Jurkat, Clone E6-1 (cell line): ENCODE measurements around the gene PTGER3.
A peak's percentile ranks its signal among the peaks of the same experiment; 100 is the strongest.
"Not testable (repeated sequence)": the region's sequence is repeated elsewhere in the genome, so short reads cannot be mapped to it uniquely, and the experiment has no call there.

Experiments
- DNase-seq: peaks from one replicate; pipeline ENCODE4 v3.0.0-alpha.2; 2011; ENCODE audit warnings: low read depth, low spot score
- H3K4me3 ChIP-seq: 2 replicates; pipeline ENCODE4 v1.5.1; 2011; ENCODE audit warnings: mild to moderate bottlenecking, low read length, control low read depth, moderate library complexity

PTGER3 gene

DNA sequence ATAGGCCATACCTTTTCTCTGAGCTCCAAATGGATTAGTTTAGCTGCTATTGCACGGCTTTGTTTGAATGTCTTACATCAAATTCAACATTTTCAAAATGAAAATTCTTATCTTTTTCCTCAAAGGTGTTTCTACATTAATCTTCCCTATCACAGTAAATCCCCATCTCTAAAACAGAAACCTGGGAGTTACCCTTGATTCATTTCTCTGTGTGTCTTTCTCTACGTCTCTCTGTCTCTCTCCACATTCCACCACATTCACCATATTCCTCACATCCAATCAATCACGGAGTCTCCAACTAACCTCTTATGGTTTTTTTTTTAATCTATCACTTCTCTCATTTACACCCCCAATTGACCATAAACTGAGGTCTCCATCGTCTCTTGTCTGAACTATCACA, 24.1 kb downstream of the PTGER3 start:
- no peak for DNase-seq
- no peak overlapping the region for H3K4me3 ChIP-seq

DNA sequence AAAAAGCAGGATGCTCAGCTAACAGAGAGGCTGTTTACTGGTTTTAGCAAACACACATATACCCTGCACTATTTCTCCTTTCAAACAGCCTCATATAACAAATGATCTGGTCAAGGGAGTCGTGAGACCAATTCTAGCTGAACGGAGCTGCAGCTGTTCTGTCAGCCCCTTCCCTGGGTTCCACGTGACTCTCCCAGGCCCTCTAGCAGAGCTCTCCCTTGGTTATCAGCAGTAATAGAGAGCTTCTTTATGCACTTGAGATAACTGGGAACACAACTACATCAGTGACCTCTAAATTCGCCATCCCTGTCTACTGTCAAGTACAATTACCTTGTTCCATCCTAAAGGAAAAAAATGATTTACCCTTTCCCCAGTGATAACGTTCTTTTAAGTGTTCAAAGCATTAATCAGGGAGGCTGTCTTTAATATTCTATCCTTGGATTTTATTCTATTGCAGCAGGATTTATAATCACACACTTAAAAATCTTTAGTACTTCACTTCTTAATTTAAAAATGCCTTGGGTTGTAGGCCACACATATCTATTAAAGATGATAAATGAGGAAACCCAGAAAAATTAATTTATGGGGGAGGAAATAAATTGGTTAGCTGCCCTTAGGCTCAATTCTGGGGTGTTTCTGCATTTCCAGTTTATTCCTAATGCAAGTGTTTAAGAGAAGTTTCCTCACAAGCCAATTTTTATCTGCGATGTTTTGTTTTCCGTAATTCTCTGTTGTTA, 28.2 kb downstream of the PTGER3 start:
- DNase-seq: no peak

GRCh38 chr1:71018791-71019190, 28.8 kb downstream of the PTGER3 start:
- no peak overlapping the region for H3K4me3 ChIP-seq
- no peak for DNase-seq

More for the DNA sequence above, 28.2 kb downstream of the PTGER3 start:
- H3K4me3 ChIP-seq: no peak overlapping the region

DNA sequence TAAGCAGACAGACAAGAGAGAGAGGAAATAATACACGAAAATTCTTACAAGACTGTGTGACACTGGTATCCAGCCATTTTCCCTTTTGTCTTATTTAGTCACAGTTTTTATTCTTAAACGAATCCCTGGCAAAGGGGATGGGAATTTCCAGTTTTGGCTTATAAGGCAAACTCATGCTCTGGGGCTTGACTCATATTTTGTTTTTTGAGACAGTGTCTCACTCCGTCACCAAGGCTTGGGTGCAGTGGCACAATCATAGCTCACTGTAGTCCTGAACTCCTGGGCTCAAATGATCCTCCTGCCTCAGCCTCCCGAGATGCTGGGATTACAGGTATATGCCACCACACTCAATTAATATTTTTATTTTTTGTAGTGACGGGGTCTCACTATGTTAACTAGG, 31.9 kb downstream of the PTGER3 start:
- H3K4me3 ChIP-seq: no peak overlapping the region
- no peak for DNase-seq

DNA sequence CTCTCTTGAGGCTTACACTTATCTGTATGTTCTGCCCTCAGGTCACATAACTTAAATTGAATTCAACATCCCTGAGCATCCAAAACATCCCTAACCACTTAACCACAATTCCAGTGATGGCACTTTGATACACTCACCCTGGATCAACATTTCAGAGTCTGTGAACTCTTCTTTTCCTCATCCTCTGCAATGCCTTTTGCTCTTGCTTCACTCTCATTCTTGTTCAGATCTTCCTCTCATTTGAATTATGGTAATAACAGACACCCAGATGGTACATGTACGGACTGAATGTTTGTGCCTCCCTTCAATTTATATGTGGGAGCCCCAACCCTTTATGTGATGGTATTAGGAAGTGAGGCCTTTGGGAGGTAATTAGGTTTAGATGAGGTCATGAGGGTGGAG, 33.4 kb downstream of the PTGER3 start:
- H3K4me3 ChIP-seq: no peak overlapping the region
- peak; percentile 31 for DNase-seq

- no peak overlapping the region for H3K4me3 ChIP-seq
- no peak for DNase-seq
Observed at GRCh38 chr1:71002709-71003475, 44.7 kb downstream of the PTGER3 start.

- no peak for DNase-seq
- H3K4me3 ChIP-seq: no peak overlapping the region
Observed at GRCh38 chr1:71001624-71002023, 46.0 kb downstream of the PTGER3 start.

DNA sequence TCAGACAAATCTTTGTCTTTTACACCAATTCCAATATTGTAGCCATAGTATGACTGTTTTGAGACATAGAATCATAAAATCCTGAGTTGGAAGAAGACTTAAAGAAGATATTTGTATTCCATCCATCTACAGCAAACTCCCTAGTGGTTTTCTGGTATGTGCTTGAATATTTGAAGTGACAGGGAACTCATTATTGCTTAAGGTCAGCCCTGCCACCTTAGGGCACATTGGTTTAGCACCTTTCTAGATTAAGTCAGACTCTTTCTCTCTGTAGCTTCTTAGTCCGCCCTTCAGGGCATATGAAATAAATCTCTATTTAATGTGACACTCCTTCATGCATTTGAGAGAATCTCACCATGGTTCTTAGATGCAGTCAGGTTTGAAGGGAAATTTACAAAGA, 49.8 kb downstream of the PTGER3 start:
- no peak overlapping the region for H3K4me3 ChIP-seq
- DNase-seq: no peak

DNA sequence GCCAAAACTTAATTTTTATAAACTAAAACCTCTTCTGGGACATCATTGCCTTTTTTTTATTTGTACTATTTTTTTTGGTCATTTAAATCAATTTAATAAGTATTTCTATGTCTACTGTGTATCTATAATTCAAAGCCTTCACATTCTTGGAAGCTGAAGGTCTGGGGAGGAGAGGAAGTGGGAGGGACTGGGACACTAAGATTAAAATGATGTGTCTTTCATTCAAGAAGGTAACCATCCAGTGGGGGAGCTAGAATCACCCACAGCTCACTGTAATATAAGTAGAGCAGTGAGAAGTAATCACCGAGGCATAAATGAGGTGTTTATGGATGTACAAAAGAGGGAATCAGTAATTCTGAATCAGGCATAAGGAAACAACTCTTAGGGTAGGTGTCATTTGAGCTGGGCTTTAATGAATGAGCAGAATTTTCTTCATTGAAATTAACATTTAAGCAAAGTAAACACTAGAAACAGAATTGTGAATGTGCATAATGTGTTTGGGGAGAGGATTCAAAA, 52.8 kb downstream of the PTGER3 start:
- no peak overlapping the region for H3K4me3 ChIP-seq
- DNase-seq: no peak

DNA sequence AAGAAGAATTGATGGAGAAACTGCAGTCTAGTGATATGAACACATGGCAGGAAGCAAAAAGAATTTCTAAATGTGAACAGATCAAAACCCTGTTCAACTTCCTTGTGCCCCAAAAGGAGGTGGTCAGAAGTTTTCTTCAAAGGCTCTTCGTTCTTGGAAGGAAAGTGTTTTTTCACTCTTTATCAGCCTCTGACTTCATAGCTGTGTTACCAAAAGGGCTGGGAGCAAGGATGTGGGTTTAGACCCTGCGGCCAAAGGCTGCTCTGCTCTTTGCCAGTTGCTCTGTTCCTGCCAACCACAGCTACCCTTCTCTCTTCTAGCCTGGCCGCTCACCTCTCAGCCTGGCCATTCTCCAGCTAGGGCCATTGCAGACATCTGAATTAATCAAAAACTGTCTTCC, 53.8 kb downstream of the PTGER3 start:
- no peak overlapping the region for H3K4me3 ChIP-seq
- DNase-seq: peak; percentile 32

DNA sequence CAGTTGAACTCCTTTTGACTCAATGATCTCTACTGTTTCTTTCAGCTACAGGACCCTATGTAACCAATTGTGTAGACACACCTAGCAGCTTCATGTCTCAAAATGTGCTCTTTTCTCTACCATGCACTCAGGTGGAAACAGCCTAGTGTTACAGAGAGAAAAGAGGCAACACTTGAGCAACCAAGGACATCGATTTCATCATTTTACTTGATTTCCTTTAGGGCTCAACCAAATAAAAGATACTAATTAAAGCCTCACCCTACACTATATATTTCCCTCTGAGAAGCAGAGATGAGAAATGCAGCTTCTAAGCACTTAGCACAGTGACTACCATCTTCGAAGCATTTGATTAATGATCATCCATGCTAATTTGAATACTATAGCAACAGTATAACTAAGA, 55.1 kb downstream of the PTGER3 start:
- H3K4me3 ChIP-seq: no peak overlapping the region
- DNase-seq: no peak

- no peak for DNase-seq
- H3K4me3 ChIP-seq: no peak overlapping the region
Observed at GRCh38 chr1:70990469-70991253, 57.0 kb downstream of the PTGER3 start.

GRCh38 chr1:70987497-70987896, 60.1 kb downstream of the PTGER3 start:
- DNase-seq: no peak
- no peak overlapping the region for H3K4me3 ChIP-seq

DNA sequence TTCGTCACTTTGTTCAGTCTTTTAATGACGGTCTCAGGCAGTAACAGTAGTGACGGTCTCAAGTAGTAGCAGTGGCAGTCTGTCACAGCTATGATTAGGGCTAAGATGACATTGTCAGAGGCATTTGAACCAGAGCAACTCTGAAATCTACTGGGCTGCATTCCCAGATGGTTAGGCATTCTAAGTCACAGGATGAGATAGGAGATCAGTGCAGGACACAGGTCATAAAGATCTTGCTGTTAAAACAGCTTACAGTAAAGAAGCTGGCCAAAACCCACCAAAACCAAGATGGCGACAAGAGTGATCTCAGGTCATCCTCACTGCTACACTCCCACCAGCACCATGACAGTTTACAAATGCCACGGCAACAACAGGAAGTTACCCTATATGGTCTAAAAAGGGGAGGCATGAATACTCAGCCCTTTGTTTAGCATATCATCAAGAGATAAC, 61.8 kb downstream of the PTGER3 start:
- DNase-seq: not testable (repeated sequence)

DNA sequence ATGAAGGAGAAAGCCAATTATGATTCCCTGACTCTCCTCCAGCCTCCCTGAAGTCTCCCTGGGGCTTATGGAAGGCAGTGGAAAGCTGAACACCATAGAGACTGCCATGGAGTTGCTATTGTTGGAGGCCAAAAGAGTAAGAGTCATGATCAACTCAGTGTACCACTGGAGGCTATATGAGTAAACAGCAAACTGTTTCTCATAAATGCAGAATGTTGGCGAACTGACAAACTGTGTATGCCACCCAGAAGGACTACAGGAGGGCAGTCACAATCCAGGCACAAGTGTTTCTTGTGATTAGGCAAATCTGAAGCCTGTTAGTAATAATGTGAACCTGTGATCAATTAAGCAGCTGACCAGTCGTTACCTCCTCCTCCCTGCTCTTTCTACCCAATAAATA, 62.3 kb downstream of the PTGER3 start:
- H3K4me3 ChIP-seq, DNase-seq: not testable (repeated sequence)

More for the DNA sequence above, 61.8 kb downstream of the PTGER3 start:
- H3K4me3 ChIP-seq: not testable (repeated sequence)

GRCh38 chr1:70980361-70980760, 67.3 kb downstream of the PTGER3 start:
- no peak overlapping the region for H3K4me3 ChIP-seq

DNA sequence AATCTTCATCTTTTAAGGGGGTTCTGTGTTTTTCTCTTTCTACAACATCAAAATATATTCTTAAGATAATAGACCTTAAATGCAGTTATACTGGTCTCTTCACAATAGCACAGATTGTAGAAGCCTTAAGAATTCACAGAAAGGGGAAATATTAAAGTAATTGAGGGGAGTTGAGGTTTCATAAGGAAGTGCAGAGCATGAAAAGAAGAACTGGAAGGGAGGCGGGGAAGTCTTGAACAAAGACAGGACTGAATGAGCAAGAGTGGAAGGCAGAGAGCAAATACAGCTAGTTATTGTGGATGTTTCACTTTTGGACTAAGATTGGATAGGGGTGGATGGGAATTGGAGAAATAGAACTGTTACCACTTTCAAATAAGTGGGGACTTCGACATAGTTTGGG, 67.7 kb downstream of the PTGER3 start:
- H3K4me3 ChIP-seq: no peak overlapping the region
- no peak for DNase-seq

More at GRCh38 chr1:70980361-70980760, 67.3 kb downstream of the PTGER3 start:
- DNase-seq: no peak

DNA sequence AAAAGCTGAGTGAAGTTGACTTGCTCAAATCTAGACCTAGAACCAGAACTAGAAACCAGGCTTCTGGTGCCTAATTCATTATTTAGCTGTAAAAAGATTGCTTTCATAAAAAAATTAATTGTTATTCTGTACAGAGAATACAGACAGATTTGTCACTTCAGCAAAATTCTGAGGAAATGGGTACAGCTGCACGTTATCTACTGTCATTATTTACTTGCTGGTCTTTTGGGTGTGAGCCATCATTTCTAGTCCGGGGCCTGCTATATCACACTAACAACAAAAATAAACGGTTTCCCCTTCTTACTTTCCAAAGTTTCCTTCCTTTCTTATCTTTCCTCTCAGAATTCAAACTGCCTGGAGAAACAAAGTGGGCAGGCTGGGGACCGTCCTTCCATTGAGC, 68.3 kb downstream of the PTGER3 start:
- H3K4me3 ChIP-seq: no peak overlapping the region
- no peak for DNase-seq

DNA sequence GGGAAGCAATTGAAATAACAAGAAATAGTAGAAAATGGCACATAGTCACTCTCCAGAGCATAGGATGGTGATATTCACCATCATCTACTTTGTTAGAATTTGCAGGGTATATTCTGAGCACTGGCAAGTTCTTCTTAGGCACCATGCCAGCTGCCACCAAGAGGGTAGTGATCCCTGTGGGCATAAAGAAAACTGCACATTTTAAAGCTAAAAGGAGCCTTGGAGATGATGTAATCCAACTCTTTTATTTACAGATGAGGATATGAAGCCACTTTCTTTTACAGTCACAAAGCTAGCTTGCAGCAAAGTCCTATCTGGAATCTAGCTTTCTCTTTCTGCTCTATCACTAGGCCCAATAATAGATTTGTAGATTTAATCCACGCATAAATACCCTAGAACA, 69.0 kb downstream of the PTGER3 start:
- DNase-seq: peak; percentile 30
- no peak overlapping the region for H3K4me3 ChIP-seq

GRCh38 chr1:70977575-70977974, 70.0 kb downstream of the PTGER3 start:
- DNase-seq: no peak
- H3K4me3 ChIP-seq: no peak overlapping the region
